ENCODE data around the gene LEFTY1. TPM values are rescaled to one million over a fixed set of nuclear protein-coding genes. Genes with fewer than 3 reads are reported as not detected.
"Not testable (repeated sequence)": the region's sequence is repeated elsewhere in the genome, so short reads cannot be mapped to it uniquely, and the experiment has no call there.

LEFTY1 gene
- total RNA-seq, 4 donors from 2014 or later: 1.0 TPM; not detected in 3

- Histone ChIP-seq H3K36me3 (no peaks in the 10 kb centered on the region), H3K9me3 (no peaks in the 10 kb centered on the region), H3K4me3 (replicated peaks in 1 of 3) (no peak overlapping the region), H3K4me1 (no peaks in the 10 kb centered on the region), H3K27me3 (no peaks in the 10 kb centered on the region), H3K27ac (no peak overlapping the region)
- TF ChIP-seq CTCF (IDR thresholded peaks at IDR 0.05) (no peak), POLR2A (IDR thresholded peaks at IDR 0.05) (no peak)
- intact Hi-C loops (cut with DNase I): no loop called here
- 89 to 95% methylated on average over 14 of the region's 14 CpGs for WGBS, 2 donors
- no peak for DNase-seq
These were observed 2.5 kb upstream of the LEFTY1 start for GRCh38 chr1:225891229-225891972.

- Histone ChIP-seq H3K36me3 (no peaks in the 10 kb centered on the region), H3K4me1 (no peaks in the 10 kb centered on the region), H3K27me3 (no peaks in the 10 kb centered on the region), H3K4me3 (replicated peaks in 1 of 3) (no peak overlapping the region), H3K9me3 (no peaks in the 10 kb centered on the region), H3K27ac (no peak overlapping the region)
- DNase-seq: no peak
- TF ChIP-seq POLR2A (IDR thresholded peaks at IDR 0.05): no peak
- TF ChIP-seq CTCF (IDR thresholded peaks at IDR 0.05): no peak
- 70 to 71% methylated on average over 6 of the region's 6 CpGs for WGBS, 2 donors
- intact Hi-C loops (cut with DNase I): no loop called here
These were observed 1.6 kb upstream of the LEFTY1 start for GRCh38 chr1:225890346-225891228.

GRCh38 chr1:225889743-225890142 is 797 bp upstream of the LEFTY1 start:
- Histone ChIP-seq H3K4me1 (no peaks in the 10 kb centered on the region), H3K27ac (no peak overlapping the region), H3K9me3 (no peaks in the 10 kb centered on the region), H3K27me3 (no peaks in the 10 kb centered on the region), H3K36me3 (no peaks in the 10 kb centered on the region), H3K4me3 (replicated peaks in 1 of 3) (no peak overlapping the region)
- TF ChIP-seq POLR2A (IDR thresholded peaks at IDR 0.05) (no peak), CTCF (IDR thresholded peaks at IDR 0.05) (no peak)
- no peak for DNase-seq
- WGBS, 2 donors: 91 to 98% methylated on average over 5 of the region's 5 CpGs
- intact Hi-C loops (cut with DNase I): loop anchor here (10.0 kb wide), 1 partner anchor 75 kb away; the partner anchor contains the start of gene EPHX1

GRCh38 chr1:225888289-225888897 is 553 bp downstream of the LEFTY1 start:
- Histone ChIP-seq H3K9me3 (no peaks in the 10 kb centered on the region), H3K4me1 (peaks cover 0 to under 1% of the 10 kb centered on the region in 2 donors), H3K36me3 (no peaks in the 10 kb centered on the region), H3K27me3 (no peaks in the 10 kb centered on the region), H3K27ac (no peak overlapping the region), H3K4me3 (replicated peaks in 1 of 3) (no peak overlapping the region)
- no peak for DNase-seq
- intact Hi-C loops (cut with DNase I): loop anchor here (10.0 kb wide), 1 partner anchor 74 kb away; the partner anchor contains the start of gene EPHX1
- TF ChIP-seq POLR2A (IDR thresholded peaks at IDR 0.05): no peak
- TF ChIP-seq CTCF (IDR thresholded peaks at IDR 0.05): no peak
- 89 to 92% methylated on average over 11 to 12 of the region's 18 CpGs for whole genome bisulfite sequencing, 2 donors

- H3K27ac ChIP-seq; H3K4me3 ChIP-seq (replicated peaks in 1 of 3): not testable (repeated sequence)
These were observed 1.2 kb downstream of the LEFTY1 start for GRCh38 chr1:225887554-225888288.

More at GRCh38 chr1:225887554-225888288, 1.2 kb downstream of the LEFTY1 start:
- DNase-seq: peak in 1 of 2 donors; percentile 13
- not testable (repeated sequence) for H3K36me3 ChIP-seq, H3K4me1 ChIP-seq, H3K27me3 ChIP-seq, H3K9me3 ChIP-seq
- 18 to 70% methylated on average over 2 to 9 of the region's 56 CpGs for WGBS, 2 donors
- intact Hi-C loops (cut with DNase I): loop anchor here (10.0 kb wide), 1 partner anchor 73 kb away; the partner anchor contains the start of gene EPHX1

All from thyroid gland (tissue), 4 donors.